Progenitor cell of endocrine pancreas (in vitro differentiated cells): ENCODE measurements around the gene HPCAL1. TPM values are rescaled to one million over a fixed set of nuclear protein-coding genes. Genes with fewer than 3 reads are reported as not detected.

ENCODE experiments used
- DNase-seq: peaks from one replicate; pipeline ENCODE4 v3.0.0; 2021; ENCODE audit warnings: low spot score; ENCODE audit not compliant: unreplicated experiment
- H3K27ac Mint-ChIP-seq: 2 replicates; pipeline ENCODE4 v1.8.0; 2021; ENCODE audit warnings: mild to moderate bottlenecking, moderate library complexity, mixed read lengths
- H3K27me3 Mint-ChIP-seq: 2 replicates; pipeline ENCODE4 v1.8.0; 2021; ENCODE audit warnings: mixed read lengths
- H3K36me3 Mint-ChIP-seq: 2 replicates; pipeline ENCODE4 v1.8.0; 2022; ENCODE audit warnings: mixed read lengths; ENCODE audit not compliant: insufficient read depth
- H3K4me1 Mint-ChIP-seq: 2 replicates; pipeline ENCODE4 v1.8.0; 2021; ENCODE audit warnings: low read depth, mixed read lengths
- H3K4me3 Mint-ChIP-seq: 2 replicates; pipeline ENCODE4 v1.8.0; 2021; ENCODE audit warnings: low read depth, mild to moderate bottlenecking, moderate library complexity, mixed read lengths
- H3K9me3 Mint-ChIP-seq: 2 replicates; pipeline ENCODE4 v1.8.0; 2021; ENCODE audit warnings: low read depth, mixed read lengths
- total RNA-seq: library from RNA; stranded (reverse); gene quantifications from 2 replicates; pipeline ENCODE4 v1.2.1, GENCODE V29; 2021
- TF ChIP-seq, protein P1 (sequence below): fragments of 200-600 bp; sonication (generic); IDR thresholded peaks from one replicate; pipeline ENCODE4 v1.5.0; 2021; ENCODE audit warnings: antibody characterized with exemption, mild to moderate bottlenecking; ENCODE audit not compliant: unreplicated experiment

HPCAL1 gene
- total RNA-seq, 1 donor from 2014 or later = 16.5 TPM

DNA sequence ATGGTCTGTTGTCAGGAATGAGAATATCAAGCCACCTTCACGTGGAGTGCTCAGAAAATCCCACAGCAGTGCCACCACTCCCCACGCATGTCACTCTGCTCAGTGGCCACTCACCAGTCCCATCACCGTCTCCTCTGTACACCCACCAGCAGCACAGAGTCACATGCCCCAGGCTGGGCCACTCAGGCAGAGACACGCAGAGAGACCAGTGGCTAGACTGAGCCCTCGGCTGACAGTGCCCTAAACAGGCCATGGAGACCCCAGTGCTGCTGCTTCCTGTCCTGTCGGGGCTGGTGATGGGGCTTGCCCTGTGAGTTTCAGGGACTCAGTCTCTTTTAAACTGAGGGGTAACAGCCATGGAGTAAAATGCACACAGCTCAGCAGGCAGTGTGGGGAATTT is 119.5 kb downstream of the HPCAL1 start:
- H3K4me3 Mint-ChIP-seq = no peak overlapping the region
- no peak for DNase-seq
- TF ChIP-seq, protein P1, sequence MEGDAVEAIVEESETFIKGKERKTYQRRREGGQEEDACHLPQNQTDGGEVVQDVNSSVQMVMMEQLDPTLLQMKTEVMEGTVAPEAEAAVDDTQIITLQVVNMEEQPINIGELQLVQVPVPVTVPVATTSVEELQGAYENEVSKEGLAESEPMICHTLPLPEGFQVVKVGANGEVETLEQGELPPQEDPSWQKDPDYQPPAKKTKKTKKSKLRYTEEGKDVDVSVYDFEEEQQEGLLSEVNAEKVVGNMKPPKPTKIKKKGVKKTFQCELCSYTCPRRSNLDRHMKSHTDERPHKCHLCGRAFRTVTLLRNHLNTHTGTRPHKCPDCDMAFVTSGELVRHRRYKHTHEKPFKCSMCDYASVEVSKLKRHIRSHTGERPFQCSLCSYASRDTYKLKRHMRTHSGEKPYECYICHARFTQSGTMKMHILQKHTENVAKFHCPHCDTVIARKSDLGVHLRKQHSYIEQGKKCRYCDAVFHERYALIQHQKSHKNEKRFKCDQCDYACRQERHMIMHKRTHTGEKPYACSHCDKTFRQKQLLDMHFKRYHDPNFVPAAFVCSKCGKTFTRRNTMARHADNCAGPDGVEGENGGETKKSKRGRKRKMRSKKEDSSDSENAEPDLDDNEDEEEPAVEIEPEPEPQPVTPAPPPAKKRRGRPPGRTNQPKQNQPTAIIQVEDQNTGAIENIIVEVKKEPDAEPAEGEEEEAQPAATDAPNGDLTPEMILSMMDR = no peak
- H3K4me1 Mint-ChIP-seq = peaks cover 4% of the 10 kb centered on the region
- H3K27ac Mint-ChIP-seq = no peak overlapping the region
- H3K36me3 Mint-ChIP-seq = no peaks in the 10 kb centered on the region
- H3K9me3 Mint-ChIP-seq = no peaks in the 10 kb centered on the region
- no peaks in the 10 kb centered on the region for H3K27me3 Mint-ChIP-seq

DNA sequence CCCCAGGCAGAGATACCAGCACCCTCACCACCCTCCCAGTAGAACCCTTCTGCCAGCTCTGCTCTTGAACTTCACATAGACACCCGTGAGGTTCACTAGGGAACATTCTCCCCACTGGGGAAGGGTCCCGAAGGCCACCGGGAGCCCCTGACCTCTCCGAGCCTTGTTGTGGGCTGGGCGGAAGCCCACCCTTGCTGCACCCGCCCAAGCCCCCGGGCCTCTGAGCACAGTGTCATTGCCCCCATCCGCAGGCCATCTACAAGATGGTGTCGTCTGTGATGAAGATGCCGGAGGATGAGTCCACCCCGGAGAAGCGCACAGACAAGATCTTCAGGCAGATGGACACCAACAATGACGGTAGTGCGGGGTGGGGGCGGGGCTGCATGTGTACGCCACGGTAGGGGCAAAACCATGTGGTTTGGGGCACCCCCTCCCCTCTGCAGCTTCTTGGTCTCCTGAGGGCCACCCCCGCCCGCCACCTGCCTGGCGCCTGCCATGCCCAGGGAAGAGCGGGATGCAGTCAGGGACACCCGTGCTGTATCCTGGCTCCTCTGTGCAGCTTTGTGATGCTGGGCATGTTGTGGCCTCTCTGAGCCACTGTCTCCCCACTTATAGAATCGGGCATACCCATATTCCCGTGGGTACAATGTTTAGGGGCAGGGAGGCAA is 120.2 kb downstream of the HPCAL1 start:
- TF ChIP-seq, protein P1 = no peak
- peaks cover 1% of the 10 kb centered on the region for H3K36me3 Mint-ChIP-seq
- H3K4me3 Mint-ChIP-seq = no peak overlapping the region

DNA sequence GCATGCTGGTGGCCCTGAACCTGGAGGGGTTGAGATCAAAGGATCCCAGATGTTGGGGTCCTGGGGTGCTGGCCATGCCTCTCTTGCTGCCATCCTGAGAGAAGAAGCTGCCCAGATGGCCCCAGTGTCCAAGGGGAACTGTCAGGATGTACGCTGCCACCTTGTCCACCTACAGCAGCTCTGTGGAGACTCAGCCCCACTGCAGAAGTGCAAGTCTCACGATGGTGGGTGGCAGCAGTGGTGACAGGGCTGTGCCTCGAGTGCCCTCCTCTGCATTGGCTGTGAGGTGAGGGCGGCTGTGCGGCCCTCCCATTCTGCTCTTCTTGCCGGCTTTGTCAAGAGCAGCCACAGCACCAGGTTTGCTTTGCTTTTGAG is 120.7 kb downstream of the HPCAL1 start:
- TF ChIP-seq, protein P1 = no peak
- no peak for DNase-seq
- Mint-ChIP-seq H3K27me3 (no peaks in the 10 kb centered on the region), H3K27ac (no peak overlapping the region), H3K4me1 (no peaks in the 10 kb centered on the region), H3K4me3 (no peak overlapping the region), H3K36me3 (peaks cover 1% of the 10 kb centered on the region), H3K9me3 (no peaks in the 10 kb centered on the region)

More for the DNA sequence above, 120.2 kb downstream of the HPCAL1 start:
- no peaks in the 10 kb centered on the region for H3K4me1 Mint-ChIP-seq
- no peaks in the 10 kb centered on the region for H3K9me3 Mint-ChIP-seq
- no peak overlapping the region for H3K27ac Mint-ChIP-seq
- no peaks in the 10 kb centered on the region for H3K27me3 Mint-ChIP-seq
- DNase-seq = no peak

DNA sequence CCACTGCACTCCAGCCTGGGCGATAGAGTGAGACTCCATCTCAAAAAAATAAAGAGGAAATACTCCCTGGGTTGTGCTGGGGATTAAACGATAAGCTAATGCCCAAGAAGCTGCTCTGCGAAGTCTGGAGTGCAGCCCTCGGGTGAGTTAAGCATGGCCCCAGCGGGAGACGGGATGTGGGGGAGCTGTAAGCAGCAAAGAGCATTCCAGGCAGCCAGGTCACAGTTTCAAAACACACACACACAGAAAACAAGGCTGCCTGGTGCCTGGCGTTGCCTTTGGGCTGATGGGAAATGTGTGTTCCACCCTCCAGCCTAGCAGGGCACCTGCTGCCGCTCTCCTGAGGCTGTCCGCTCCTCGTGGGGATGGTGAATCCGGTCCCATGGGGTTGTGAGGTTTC is 121.3 kb downstream of the HPCAL1 start:
- Mint-ChIP-seq H3K4me1 (no peaks in the 10 kb centered on the region), H3K27me3 (no peaks in the 10 kb centered on the region), H3K27ac (no peak overlapping the region), H3K36me3 (peaks cover 1% of the 10 kb centered on the region), H3K4me3 (no peak overlapping the region), H3K9me3 (no peaks in the 10 kb centered on the region)
- TF ChIP-seq, protein P1 = no peak
- DNase-seq = no peak

DNA sequence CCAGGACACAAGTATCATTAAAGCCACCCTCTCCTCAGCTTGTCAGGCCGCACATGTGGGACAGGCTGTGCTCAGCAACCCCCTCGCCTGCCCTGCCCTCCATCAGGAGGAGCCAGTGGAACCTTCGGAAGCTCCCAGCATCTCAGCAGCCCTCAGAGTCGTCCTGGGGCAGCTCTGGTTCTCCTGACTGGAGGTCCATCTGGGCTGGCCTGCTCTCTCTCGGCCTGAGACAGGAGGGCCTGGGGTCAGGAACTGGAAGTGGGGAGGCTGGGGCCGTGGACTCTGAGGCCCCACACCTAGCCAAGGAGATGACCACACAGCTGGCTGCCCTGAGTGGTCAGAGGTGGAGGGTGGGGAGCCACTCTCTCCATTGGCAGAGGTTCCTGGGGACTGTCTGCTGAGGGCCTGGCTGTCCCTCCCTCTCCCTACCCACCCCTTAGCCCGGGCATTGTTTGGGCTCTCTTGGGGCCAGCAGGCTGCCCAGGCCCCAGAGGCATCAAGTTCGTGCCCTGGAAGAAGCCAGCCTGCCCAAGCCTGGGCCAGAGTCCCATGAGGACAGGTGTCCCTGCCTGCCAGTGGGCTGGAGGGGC is 122.3 kb downstream of the HPCAL1 start:
- TF ChIP-seq, protein P1 = no peak
- Mint-ChIP-seq H3K4me1 (no peaks in the 10 kb centered on the region), H3K4me3 (no peak overlapping the region), H3K36me3 (peaks cover 1% of the 10 kb centered on the region), H3K27me3 (no peaks in the 10 kb centered on the region), H3K27ac (no peak overlapping the region), H3K9me3 (no peaks in the 10 kb centered on the region)
- no peak for DNase-seq
